ENCODE results near the gene GTSE1.
A peak's percentile ranks its signal among the peaks of the same experiment; 100 is the strongest.

Gene GTSE1

DNA sequence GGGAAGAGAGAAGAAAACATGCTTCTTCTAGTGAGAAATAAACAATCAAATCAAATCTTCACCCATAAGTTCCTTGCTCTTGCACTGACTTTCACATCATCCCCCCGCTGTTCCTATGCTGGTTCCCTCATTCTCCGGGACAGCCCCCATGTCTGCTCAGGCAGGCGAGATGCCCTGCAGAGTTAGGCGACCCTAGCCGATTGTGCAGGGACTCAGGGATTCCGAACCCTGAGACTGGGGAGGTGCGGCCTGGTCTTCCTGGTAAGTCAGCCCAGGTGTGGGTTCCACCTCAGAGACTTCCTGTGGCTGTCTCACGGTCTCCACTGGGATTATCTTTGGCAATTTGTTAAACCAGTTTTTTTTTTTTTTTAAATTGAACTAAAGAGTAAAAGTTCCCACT is 22.3 kb upstream of the GTSE1 start:
- no peak for DNase-seq

DNA sequence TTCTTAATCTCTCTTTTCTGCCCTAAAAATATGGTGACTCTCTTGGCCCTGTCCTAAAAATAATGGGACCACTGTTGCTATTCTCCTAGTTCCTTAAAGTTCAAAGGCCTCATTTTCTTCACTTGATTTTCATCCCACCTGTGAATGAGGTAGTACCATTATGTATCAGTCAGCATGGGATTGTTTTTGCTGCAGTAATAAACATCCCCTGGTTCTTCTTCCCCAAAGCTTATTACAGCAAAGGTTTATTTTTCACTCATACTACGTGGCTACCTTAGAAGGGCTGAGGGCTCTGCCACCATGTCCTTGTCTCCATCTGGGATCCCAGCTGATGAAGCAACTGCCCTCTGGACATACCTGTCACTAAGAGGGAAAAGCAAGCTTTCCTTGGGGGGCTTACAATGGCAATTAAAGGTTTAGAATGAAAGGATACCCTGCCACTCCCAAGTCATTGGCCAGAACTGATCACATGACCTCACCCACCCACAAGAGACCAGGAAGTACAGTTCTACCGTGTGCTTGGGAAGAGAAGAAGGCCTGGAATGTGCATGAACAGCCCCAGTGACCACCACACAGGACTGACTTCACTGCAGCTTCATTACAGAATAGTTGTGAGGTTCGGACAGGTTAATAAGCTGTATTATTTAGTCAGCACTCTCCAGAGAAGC is 21.1 kb upstream of the GTSE1 start:
- DNase-seq: no peak

DNA sequence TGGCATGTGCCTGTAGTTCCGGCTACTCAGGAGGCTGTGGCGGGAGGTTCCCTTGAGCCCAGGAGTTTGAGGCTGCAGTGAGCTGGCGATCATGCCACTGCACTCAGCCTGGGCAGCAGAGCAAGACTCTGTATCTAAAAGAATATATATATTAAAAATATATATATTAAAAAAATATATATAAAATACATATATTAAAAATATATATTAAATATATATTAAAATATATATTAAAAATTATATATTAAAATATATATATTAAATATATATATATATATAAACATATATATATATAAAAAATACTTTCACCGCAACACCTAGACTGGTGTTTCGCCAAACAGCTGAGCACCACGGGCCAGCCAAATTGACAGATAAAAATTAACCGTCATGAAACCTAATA is 20.1 kb upstream of the GTSE1 start:
- DNase-seq: no peak

GRCh38 chr22:46278656-46279645 is 17.7 kb upstream of the GTSE1 start:
- no peak for DNase-seq

GRCh38 chr22:46280063-46280817 is 16.4 kb upstream of the GTSE1 start:
- no peak for DNase-seq

- DNase-seq: no peak
These were observed 15.6 kb upstream of the GTSE1 start for GRCh38 chr22:46280999-46281623.

GRCh38 chr22:46281866-46282678 is 14.6 kb upstream of the GTSE1 start:
- no peak for DNase-seq

DNA sequence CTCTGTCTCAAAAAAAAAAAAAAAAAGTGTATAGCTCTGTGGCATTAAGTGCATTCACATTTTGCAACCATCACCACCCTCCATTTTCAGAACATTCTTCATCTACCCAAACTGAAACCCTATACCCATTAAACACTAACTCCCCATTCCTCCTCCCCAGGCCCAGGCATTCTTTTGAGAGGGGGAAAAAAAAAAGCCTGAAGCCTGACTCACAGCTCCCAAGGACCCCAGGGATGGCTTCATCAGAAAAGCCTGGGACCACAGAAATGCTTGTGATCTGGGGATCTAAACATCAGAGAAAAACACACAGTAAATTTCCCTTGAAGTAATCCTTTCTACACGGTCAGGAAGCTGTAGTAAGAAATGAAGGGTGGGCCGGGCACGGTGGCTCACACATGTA is 10.7 kb upstream of the GTSE1 start:
- no peak for DNase-seq

DNA sequence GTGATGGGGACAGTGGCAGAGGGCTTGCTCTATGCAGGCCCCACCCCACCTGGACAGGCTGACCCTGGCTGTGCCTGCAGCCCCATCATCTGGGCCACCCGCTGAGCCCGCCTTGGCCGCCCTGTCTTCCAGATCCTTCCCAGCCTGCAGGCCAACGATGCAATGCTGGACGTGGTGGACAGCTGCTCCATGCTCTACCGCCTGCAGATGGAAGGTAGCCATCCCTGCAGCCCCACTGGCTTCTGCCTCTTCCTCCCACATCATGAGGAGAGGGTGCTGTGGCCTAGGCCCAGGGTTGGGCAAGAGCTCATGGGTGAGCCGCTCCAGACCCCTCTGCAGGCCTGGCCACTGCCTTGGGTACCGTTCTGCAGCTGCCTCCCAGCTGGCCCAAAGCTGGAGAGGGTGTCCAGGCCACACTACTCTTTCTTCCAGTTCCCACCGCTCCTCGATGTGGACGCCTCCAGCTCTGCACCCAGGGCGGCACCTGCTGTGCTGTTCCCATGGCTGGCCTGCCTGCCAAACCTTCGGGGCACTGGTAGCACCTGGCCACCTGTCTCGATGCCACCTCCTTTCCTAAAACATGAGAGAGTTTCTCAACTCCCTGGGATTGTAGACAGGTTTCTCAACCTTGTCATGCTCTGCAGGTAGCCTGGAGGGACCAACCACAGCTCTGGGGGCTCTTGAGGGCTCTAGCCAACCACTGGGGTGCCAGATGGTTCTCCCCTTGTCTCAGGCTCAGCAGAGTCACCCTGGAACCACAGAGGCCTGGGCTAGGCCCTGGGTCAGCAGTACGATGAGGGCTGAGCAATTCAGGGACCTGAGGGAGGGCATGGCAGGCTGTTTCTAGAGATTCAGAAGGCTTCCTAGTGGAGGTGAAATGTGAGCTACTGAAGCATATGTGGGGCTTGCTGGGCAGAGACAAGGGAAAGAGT is 9.5 kb upstream of the GTSE1 start:
- no peak for DNase-seq

GRCh38 chr22:46287873-46288751 is 8.6 kb upstream of the GTSE1 start:
- DNase-seq: no peak

GRCh38 chr22:46288846-46289243 is 7.8 kb upstream of the GTSE1 start:
- no peak for DNase-seq

GRCh38 chr22:46289244-46289891 is 7.3 kb upstream of the GTSE1 start:
- DNase-seq: no peak

DNA sequence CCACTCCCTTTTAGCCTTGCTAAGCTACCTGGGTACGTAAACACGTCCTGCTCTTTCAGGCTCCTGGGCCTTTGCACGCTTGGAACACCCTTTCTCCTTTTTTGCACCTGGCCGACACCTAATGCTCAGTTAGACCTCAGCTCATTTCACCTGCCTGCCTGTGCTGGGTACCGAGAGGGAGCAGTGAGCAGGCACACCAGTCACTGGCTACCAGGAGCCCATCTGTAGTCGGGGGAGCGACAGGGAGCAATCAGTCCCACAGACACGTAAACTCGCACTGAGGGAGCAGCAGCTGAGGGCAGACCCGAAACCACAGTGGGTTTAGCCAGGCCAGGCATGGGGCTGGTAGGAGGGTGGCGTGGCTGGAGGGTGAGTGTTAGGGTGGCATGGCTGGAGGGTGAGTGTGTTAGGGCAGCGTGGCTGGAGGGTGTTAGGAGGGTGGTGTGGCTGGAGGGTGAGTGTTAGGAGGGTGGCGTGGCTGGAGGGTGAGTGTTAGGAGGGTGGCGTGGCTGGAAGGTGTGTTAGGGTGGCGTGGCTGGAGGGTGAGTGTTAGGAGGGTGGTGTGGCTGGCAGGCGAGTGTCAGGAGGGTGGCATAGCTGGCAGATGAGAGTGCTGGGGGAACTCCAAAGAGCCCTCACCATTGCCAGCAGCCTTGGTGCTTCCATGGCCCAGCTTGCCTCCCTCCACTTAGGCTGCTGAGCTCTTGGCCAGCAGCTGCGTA is 6.4 kb upstream of the GTSE1 start:
- DNase-seq: no peak

GRCh38 chr22:46290843-46291785 is 5.6 kb upstream of the GTSE1 start:
- DNase-seq: no peak

GRCh38 chr22:46292173-46292572 is 4.5 kb upstream of the GTSE1 start:
- DNase-seq: no peak

DNA sequence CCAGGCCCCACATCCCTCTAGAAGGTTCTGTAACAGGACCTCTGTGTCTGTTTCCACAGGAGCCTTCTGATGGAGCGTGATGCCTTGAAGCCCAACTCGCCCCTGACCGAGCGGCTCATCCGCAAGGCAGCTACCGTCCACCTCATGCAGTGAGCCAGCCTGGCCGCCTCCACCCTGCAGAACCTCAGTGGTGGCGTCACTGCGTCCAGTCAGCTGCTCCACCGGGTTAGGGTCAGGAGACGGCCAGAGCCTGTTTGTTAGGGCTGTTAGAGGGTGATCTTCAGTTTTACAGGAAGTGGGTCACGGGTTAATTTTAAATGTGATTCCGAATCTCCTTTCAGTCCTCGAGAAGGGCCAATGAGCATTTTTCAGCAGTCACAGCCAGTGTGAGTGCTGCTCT is 3.9 kb upstream of the GTSE1 start:
- no peak for DNase-seq

DNA sequence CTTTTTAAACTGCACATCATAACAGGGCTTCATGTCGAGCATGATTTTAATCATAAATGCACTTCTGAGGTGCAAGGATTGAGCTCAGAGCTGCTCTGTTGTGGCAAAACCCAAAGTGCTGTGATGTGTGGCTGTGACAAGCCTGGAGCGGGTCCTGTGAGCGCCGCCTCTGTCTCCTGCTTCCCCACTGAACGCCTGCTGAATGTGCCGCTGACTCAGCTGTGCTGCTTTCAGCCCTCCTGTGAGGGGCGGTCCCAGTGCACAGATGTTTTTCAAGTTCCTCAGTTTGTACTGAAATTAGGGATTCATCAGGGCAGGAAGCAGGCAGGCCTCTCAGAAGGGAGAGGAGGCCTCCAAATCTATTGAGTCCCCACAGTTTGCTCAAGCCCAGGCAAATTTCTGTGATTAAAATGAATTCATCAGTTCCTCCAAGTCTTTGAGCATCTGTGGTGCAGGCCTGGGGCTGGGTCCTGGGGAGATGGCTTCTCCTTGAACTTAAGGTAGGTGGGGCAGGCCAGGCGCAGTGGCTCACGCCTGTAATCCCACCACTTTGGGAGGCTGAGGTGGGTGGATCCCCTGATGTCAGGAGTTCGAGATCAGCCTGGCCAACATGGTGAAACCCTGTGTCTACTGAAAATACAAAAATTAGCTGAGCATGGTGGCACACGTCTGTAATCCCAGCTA is 3.0 kb upstream of the GTSE1 start:
- DNase-seq: peak; percentile 69
